ENCODE measurements around the gene DFFA.

DNA sequence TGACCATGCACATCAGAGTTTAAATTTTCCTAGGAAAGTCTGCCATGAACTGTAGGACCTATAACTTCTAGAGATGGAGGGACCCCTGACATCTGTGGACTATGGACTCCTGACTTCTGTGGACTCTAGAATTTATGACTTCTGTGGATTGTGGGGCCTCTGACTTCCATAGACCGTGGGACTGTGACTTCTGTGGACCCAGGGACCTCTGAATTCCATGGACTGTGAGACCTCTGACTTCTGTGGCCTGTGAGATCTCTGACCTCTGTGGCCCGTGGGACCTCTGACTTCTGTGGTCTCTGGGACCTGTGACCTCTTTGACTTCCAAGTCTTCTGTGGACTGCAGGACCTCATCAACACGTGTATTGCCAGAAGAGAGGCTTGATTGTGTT lies 39.2 kb upstream of the DFFA start:
- TF ChIP-seq, protein P1, sequence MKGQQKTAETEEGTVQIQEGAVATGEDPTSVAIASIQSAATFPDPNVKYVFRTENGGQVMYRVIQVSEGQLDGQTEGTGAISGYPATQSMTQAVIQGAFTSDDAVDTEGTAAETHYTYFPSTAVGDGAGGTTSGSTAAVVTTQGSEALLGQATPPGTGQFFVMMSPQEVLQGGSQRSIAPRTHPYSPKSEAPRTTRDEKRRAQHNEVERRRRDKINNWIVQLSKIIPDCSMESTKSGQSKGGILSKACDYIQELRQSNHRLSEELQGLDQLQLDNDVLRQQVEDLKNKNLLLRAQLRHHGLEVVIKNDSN (IDR thresholded peaks at IDR 0.05) = no peak
- TF ChIP-seq MAX (IDR thresholded peaks at IDR 0.05) (no peak), ZBTB7A (IDR thresholded peaks at IDR 0.05; ENCODE audit: low read depth) (no peak), TEAD4 (IDR thresholded peaks at IDR 0.05) (no peak), CEBPB (IDR thresholded peaks at IDR 0.05) (no peak), EGR1 (IDR thresholded peaks at IDR 0.05) (no peak), TCF12 (IDR thresholded peaks at IDR 0.05; ENCODE audit: low read depth) (no peak)
- TF ChIP-seq, protein P2, sequence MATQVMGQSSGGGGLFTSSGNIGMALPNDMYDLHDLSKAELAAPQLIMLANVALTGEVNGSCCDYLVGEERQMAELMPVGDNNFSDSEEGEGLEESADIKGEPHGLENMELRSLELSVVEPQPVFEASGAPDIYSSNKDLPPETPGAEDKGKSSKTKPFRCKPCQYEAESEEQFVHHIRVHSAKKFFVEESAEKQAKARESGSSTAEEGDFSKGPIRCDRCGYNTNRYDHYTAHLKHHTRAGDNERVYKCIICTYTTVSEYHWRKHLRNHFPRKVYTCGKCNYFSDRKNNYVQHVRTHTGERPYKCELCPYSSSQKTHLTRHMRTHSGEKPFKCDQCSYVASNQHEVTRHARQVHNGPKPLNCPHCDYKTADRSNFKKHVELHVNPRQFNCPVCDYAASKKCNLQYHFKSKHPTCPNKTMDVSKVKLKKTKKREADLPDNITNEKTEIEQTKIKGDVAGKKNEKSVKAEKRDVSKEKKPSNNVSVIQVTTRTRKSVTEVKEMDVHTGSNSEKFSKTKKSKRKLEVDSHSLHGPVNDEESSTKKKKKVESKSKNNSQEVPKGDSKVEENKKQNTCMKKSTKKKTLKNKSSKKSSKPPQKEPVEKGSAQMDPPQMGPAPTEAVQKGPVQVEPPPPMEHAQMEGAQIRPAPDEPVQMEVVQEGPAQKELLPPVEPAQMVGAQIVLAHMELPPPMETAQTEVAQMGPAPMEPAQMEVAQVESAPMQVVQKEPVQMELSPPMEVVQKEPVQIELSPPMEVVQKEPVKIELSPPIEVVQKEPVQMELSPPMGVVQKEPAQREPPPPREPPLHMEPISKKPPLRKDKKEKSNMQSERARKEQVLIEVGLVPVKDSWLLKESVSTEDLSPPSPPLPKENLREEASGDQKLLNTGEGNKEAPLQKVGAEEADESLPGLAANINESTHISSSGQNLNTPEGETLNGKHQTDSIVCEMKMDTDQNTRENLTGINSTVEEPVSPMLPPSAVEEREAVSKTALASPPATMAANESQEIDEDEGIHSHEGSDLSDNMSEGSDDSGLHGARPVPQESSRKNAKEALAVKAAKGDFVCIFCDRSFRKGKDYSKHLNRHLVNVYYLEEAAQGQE (IDR thresholded peaks at IDR 0.05; ENCODE audit: low read depth) = no peak
